ENCODE data around the gene ZNF598. TPM values are rescaled to one million over a fixed set of nuclear protein-coding genes. Genes with fewer than 3 reads are reported as not detected.

Gene ZNF598
- polyA plus RNA-seq, 1 of the 3 experiments (the other 2 are of a cell fraction): 47.8 TPM

GRCh38 chr16:2009164-2009711 lies 383 bp downstream of the ZNF598 start:
- H3K79me2 ChIP-seq (ENCODE audit: insufficient read depth): peaks cover 63% of the 10 kb centered on the region
- WGBS (ENCODE audit: low lambda C conversion rate): 0% methylated on average over 2 of the region's 55 CpGs
- H3K9me3 ChIP-seq: no peaks in the 10 kb centered on the region
- peaks cover 0 to 6% of the 10 kb centered on the region in 2 experiments for H3K36me3 ChIP-seq (replicated peaks in 1 of 2; ENCODE audit: control insufficient read depth in 1 of 2, insufficient read depth in 2 of 2, low read length in 1 of 2)
- H3K4me1 ChIP-seq (ENCODE audit: control insufficient read depth in 1 of 2, insufficient read depth in 2 of 2, low read depth in 1 of 2, low read length in 1 of 2): peaks cover 21 to 52% of the 10 kb centered on the region in 2 experiments; a peak in 3 of 4 replicates
- peaks cover 10% of the 10 kb centered on the region for H3F3A ChIP-seq (replicated peaks; ENCODE audit: insufficient read depth)
- H3K9me2 ChIP-seq: no peaks in the 10 kb centered on the region
- ChIA-PET POLR2A (interaction anchor here (0.6 kb wide), 2 partner anchors 45 to 146 kb away, joined by 4 to 7 read pairs; partner anchors contain the start of genes RPS2 and TRAF7), CTCF (interaction anchor here (1.1 to 1.7 kb wide), 6 partner anchors 13 to 139 kb away, joined by 3 to 12 read pairs (median 4); partner anchors contain the start of gene RPS2)
- H2AFZ ChIP-seq (ENCODE audit: low read depth): no peak overlapping the region
- DNase-seq: peak; percentile 70
- H3K9ac ChIP-seq: peak overlapping the region; percentile 95
- H3K4me3 ChIP-seq (ENCODE audit: low read depth in 2 of 2, low read length in 1 of 2): peak overlapping the region; percentile 90 to 91
- peaks cover 49% of the 10 kb centered on the region for H4K20me1 ChIP-seq (ENCODE audit: insufficient read depth)
- H3K27me3 ChIP-seq (ENCODE audit: insufficient read depth): no peaks in the 10 kb centered on the region
- peak overlapping the region; percentile 72 to 75 for H3K27ac ChIP-seq (ENCODE audit: low read depth in 2 of 2, low read length in 1 of 2)
- H3K4me2 ChIP-seq: peak overlapping the region; percentile 97
- TF ChIP-seq ELF1 (IDR thresholded peaks at IDR 0.05): no peak
- TF ChIP-seq ZBTB33 (IDR thresholded peaks at IDR 0.05; ENCODE audit: borderline replicate concordance, low read depth): no peak
- no peak for TF ChIP-seq RFX5 (IDR thresholded peaks at IDR 0.05; ENCODE audit: low read length)
- TF ChIP-seq RCOR1 (IDR thresholded peaks at IDR 0.05; ENCODE audit: low read length): no peak
- no peak for TF ChIP-seq USF2 (IDR thresholded peaks at IDR 0.05; ENCODE audit: borderline replicate concordance, low read depth, low read length)
- no peak for TF ChIP-seq GABPA (IDR thresholded peaks at IDR 0.05; ENCODE audit: low read depth)
- no peak for TF ChIP-seq CTCF (IDR thresholded peaks at IDR 0.05)
- no peak for TF ChIP-seq REST (IDR thresholded peaks at IDR 0.05; ENCODE audit: low read depth, low read length)
- TF ChIP-seq PBX3 (IDR thresholded peaks at IDR 0.05): no peak
- TF ChIP-seq TAF1 (IDR thresholded peaks at IDR 0.05; ENCODE audit: borderline replicate concordance, low read depth, low read length): no peak
- TF ChIP-seq FOSL2 (IDR thresholded peaks at IDR 0.05; ENCODE audit: borderline replicate concordance, low read depth): no peak
- no peak for TF ChIP-seq NFIC (IDR thresholded peaks at IDR 0.05; ENCODE audit: borderline replicate concordance)
- TF ChIP-seq TCF12 (IDR thresholded peaks at IDR 0.05): no peak
- no peak for TF ChIP-seq MEF2A (IDR thresholded peaks at IDR 0.05; ENCODE audit: borderline replicate concordance, low read depth)
- TF ChIP-seq RAD21 (IDR thresholded peaks at IDR 0.05; ENCODE audit: low read length): no peak
- TF ChIP-seq RXRA (IDR thresholded peaks at IDR 0.05; ENCODE audit: borderline replicate concordance, low read depth): no peak
- no peak for TF ChIP-seq MXI1 (IDR thresholded peaks at IDR 0.05; ENCODE audit: low read depth, low read length)
- no peak for TF ChIP-seq EP300 (IDR thresholded peaks at IDR 0.05; ENCODE audit: borderline replicate concordance in 1 of 2, low read depth in 1 of 2, low read length in 1 of 2)
- TF ChIP-seq SIN3A (IDR thresholded peaks at IDR 0.05; ENCODE audit: borderline replicate concordance, low read depth, low read length): no peak
- no peak for TF ChIP-seq IRF3 (IDR thresholded peaks at IDR 0.05; ENCODE audit: low read depth, low read length)

Data from SK-N-SH (cell line).